ENCODE measurements around the gene CXCL3.
"Not testable (repeated sequence)": the region's sequence is repeated elsewhere in the genome, so short reads cannot be mapped to it uniquely, and the experiment has no call there.

GRCh38 chr4:74080351-74080750 is 41.9 kb upstream of the CXCL3 start:
- TF ChIP-seq POLR2A (IDR thresholded peaks at IDR 0.05; ENCODE audit: low read length); GATA1 (IDR thresholded peaks at IDR 0.05; ENCODE audit: low read depth, low read length): not testable (repeated sequence)
